Embryonic facial prominence (tissue), 1 donor: Measurements from ENCODE around the gene PAK1.
"Not testable (repeated sequence)": the region's sequence is repeated elsewhere in the genome, so short reads cannot be mapped to it uniquely, and the experiment has no call there.

Source experiments
- DNase-seq: peaks from one replicate; pipeline ENCODE4 v3.0.0-alpha.2; 2016; ENCODE audit errors: extremely low spot score

The PAK1 gene

GRCh38 chr11:77403211-77403610 lies 70.7 kb downstream of the PAK1 start:
- no peak for DNase-seq

- DNase-seq = no peak
Measured at GRCh38 chr11:77402218-77402556, 71.7 kb downstream of the PAK1 start.

GRCh38 chr11:77401486-77402217 lies 72.2 kb downstream of the PAK1 start:
- DNase-seq = no peak

- no peak for DNase-seq
Measured at GRCh38 chr11:77400775-77401449, 73.0 kb downstream of the PAK1 start.

GRCh38 chr11:77400271-77400670 lies 73.6 kb downstream of the PAK1 start:
- DNase-seq = no peak

- DNase-seq = no peak
Measured at GRCh38 chr11:77397631-77398030, 76.3 kb downstream of the PAK1 start.

GRCh38 chr11:77396911-77397310 lies 77.0 kb downstream of the PAK1 start:
- DNase-seq = no peak

- DNase-seq = no peak
Measured at GRCh38 chr11:77396305-77396704, 77.6 kb downstream of the PAK1 start.

GRCh38 chr11:77395460-77396173 lies 78.3 kb downstream of the PAK1 start:
- DNase-seq = no peak

- DNase-seq = no peak
Measured at GRCh38 chr11:77392842-77393241, 81.1 kb downstream of the PAK1 start.

- DNase-seq = no peak
Measured at GRCh38 chr11:77387701-77388100, 86.2 kb downstream of the PAK1 start.

GRCh38 chr11:77386178-77386577 lies 87.7 kb downstream of the PAK1 start:
- DNase-seq = no peak

- not testable (repeated sequence) for DNase-seq
Measured at GRCh38 chr11:77385255-77385771, 88.6 kb downstream of the PAK1 start.

GRCh38 chr11:77384571-77384970 lies 89.3 kb downstream of the PAK1 start:
- no peak for DNase-seq

- DNase-seq = not testable (repeated sequence)
Measured at GRCh38 chr11:77383349-77383748, 90.5 kb downstream of the PAK1 start.

GRCh38 chr11:77381729-77382665 lies 91.9 kb downstream of the PAK1 start:
- DNase-seq = no peak

GRCh38 chr11:77379934-77380333 lies 94.0 kb downstream of the PAK1 start:
- no peak for DNase-seq

GRCh38 chr11:77379253-77379652 lies 94.6 kb downstream of the PAK1 start:
- no peak for DNase-seq

GRCh38 chr11:77377734-77378133 lies 96.2 kb downstream of the PAK1 start:
- DNase-seq = no peak

GRCh38 chr11:77375107-77375506 lies 98.8 kb downstream of the PAK1 start:
- no peak for DNase-seq

- DNase-seq = no peak
Measured at GRCh38 chr11:77374611-77375031, 99.3 kb downstream of the PAK1 start.

GRCh38 chr11:77374108-77374507 lies 99.8 kb downstream of the PAK1 start:
- DNase-seq = no peak
